SK-N-DZ (cell line): ENCODE data around the gene PQBP1.

ENCODE experiments used
- DNase-seq: peaks from one replicate; pipeline ENCODE4 v3.0.0-alpha.2; 2015; ENCODE audit warnings: low spot score

The PQBP1 gene

DNA sequence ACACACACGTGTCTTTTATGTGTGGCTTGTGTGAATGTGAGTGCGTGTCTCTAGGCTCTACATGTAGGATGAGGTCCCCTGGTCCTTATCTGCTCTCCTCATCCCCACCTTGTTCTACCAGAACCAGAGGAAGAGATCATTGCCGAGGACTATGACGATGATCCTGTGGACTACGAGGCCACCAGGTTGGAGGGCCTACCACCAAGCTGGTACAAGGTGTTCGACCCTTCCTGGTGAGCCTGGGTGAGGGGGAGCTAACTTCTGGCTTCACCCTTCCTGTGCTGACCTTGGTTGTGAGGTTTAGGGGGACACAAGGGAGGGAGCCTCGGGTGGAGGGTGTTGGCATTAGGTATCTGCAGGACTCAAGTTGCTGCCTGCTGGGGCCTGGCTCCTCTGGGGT is 3.3 kb downstream of the PQBP1 start:
- DNase-seq = no peak

DNA sequence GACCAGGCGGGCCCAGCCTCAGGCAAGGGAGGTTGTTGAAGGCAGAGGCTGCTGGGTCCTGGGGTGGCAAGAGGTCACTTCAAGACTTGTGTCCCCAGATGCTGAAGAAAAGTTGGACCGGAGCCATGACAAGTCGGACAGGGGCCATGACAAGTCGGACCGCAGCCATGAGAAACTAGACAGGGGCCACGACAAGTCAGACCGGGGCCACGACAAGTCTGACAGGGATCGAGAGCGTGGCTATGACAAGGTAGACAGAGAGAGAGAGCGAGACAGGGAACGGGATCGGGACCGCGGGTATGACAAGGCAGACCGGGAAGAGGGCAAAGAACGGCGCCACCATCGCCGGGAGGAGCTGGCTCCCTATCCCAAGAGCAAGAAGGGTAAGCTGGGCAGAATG is 4.4 kb downstream of the PQBP1 start:
- no peak for DNase-seq

DNA sequence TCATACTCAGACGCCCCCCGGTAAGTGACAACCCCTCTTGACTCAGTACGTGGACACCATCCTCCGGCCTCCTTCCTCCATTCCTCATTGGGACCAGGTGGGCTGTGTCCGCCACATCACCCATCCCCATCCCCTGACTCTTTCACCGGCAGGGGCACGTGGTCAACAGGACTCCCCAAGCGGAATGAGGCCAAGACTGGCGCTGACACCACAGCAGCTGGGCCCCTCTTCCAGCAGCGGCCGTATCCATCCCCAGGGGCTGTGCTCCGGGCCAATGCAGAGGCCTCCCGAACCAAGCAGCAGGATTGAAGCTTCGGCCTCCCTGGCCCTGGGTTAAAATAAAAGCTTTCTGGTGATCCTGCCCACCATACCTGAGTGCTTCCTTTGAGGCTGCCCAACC is 5.0 kb downstream of the PQBP1 start:
- no peak for DNase-seq

DNA sequence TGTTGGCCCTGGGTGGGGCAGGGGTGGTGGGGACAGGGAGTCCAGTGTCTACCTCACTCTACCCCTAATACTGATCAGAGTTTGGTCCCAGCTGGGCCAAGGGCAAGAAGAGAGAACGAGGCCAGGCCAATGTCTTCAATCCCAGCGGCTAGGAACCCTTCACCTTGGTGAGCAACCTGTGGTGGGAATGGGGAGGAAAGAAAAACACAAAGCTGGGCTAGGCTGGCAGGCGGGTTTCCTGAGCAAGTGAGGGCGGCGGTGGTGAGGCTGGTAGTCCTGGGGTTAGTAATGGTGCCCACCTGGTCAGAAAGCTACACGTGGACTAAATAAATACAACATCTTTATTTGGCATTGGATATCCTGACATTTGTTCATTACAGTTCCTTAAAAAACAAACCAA is 5.6 kb downstream of the PQBP1 start:
- no peak for DNase-seq

DNA sequence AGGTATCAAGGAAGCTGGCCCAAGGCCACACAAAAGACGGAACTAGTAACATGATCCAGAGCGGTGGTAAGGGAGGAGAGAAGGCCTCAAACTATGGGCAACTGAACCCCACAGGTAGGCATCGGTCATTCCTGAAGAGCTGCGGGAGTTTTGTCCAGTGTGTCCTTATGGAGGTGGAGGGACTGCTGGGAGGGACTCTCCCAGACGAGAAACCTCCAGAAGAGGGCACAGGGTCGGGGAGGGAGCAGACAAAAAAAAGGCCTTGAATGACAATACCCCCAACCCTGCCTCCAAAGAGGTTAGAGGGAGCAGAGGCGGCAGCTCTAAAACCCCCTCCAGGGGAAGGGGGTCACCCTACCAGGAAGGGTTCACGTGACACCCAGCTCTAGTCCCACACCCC is 6.5 kb downstream of the PQBP1 start:
- DNase-seq = no peak

DNA sequence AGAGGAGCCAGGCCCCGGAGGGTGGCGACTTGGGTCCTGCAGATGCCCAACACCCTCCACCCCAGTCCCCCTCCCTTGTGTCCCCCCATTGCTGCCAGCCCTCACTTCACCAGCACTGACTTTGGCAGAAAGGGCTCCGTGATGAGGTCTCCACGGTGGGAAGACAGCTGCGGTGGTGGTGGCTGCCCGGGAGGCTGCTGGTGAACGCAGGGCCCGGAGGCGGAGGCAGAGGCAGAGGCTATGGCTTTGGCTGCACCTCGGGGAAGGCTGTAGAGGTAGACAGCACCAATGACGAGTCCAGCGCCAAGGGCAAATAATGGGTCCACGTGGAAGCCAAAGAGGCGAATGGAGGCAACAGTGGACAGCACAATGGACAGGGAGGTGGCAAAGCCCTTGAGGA is 6.9 kb downstream of the PQBP1 start:
- no peak for DNase-seq

DNA sequence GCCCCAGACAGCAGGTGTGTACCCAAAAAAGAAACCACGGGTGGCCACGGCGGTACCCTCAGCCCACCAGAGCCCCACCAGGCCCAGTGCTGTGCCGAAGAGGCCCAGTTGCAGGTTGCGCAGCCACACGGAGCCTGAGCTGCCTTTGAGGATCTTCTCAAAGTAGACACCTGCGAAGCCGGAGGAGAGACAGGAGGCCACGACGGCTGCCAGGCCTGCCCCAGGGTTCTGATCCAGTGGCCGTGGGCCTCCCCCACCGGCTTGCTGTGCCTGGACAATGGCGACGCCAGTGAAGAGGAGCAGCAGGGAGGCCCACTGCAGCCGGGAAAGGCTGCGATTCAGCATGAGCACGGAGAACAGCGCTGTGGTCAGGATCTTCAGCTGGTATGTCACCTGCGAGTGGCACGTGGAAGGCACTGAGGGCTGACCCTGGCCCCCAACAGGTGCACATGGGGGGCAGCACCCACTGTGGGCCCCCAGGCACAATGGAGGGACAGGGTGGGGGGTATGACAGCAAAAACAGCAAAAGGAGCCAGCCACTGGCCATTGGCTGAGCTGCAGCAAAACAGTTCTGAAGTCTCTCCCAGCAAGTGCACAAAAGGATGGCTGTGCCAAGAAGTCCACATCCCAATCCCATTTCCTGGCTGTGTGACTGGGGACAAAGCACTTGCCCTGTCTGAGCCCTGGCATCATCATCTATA is 7.5 kb downstream of the PQBP1 start:
- no peak for DNase-seq

DNA sequence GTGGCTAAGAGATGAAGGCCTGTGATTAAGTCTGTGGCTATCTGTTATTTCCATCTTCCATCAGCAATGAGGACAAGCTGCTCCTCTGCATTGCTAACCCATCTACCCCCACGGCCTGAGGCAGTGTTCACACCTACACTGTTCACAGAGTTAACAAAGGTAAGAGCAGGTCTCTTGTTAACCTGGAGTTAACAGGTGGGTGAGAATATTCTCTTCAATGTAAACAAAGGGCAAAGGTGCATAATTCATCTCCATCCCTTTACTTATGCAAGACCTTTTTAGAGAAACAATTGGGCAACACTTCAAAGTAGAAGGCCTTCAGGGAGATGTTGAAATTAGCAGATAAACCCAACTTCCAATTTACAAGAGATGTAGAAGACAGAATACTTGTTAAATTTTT is 10.9 kb downstream of the PQBP1 start:
- no peak for DNase-seq

DNA sequence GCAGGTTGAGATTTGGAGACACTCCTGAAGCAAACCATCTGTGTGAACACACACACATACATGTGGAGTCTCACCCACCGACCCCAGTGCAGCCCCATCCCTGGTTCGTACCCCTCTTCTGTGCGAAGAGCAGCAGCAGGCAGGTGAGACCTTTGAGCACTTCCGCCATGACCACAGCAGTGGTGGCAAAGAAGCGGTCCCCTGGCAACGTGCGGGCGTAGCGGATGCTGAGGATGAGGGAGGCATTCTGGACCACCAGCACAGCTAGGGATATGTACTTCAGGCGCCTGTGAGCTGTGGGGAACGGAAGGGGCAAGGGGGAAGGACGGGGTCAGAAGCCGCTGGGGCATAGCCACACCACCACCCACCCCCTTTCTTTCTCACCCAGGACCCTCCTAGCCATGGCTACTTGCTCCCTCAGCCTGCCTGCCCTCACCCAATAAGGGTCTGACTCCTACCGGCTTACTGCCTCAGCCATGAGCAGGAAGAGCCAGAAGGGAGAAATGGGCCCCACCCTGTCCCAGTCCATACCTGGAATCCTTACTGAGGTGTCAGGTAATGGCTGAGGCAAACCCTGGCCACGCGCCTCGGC is 12.1 kb downstream of the PQBP1 start:
- DNase-seq = no peak

DNA sequence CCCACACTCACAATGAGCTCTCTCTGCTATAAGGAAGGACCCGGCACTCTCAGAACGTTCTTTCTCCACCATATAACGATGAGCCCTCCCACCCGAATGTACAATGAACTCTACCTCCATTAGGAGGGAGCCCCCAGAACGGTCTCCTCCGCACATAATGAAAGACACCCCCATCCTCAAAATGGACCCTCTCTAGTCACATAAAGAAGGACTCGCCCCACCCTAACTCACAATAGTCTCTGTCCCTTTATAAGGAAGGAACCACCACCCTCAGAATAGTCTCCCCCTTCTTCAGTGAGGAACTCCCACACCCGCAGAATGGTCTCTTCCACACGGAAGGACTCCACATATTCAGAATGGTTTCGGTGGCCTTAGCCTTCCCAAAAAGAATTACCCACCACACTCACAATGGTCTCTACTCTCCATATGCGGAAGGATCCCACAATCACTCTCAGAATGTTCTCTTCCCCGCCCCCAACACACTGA is 13.2 kb downstream of the PQBP1 start:
- no peak for DNase-seq

DNA sequence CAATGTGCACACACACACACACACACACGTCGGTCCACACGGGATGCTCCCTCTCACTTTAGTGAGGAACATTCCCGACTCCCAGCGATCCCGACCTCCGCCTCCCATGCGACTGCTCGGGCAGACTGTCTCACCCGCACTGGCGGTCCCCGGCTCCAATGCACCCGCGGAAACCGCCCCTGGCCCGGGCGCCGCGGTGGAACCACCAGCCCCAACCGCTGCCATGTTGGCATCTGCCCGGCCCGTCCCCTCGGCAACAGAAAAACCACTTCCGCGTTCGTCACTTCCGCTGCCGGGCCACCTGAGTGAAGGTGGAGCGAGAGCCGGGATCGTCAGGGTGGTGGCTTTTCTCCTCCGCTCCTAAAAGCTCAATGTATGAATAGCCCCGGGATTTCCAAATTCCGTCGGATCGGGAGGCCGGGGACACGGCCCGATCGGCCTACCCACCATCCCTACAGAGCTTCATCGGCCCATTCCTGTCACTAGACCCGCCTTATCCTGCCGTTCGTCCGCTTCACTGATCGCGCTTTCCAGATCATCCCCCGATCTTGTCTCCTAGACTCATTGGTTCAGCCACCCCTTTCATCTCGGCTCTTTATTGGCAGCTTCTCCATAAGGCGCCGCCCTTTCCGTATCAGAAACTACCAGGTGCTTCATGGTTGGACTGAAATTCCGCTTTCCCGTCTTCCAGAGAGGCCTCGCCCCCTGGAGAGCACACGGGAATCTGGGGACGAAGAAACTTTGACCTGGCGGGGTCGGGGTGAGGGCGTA is 13.9 kb downstream of the PQBP1 start, which contains the start of gene SLC35A2:
TSS of gene SLC35A2 (minus strand) at position 235 of the 771 bp plus-strand sequence. CDS start at position 225, 10 bp downstream.
- DNase-seq = peak; percentile 79

DNA sequence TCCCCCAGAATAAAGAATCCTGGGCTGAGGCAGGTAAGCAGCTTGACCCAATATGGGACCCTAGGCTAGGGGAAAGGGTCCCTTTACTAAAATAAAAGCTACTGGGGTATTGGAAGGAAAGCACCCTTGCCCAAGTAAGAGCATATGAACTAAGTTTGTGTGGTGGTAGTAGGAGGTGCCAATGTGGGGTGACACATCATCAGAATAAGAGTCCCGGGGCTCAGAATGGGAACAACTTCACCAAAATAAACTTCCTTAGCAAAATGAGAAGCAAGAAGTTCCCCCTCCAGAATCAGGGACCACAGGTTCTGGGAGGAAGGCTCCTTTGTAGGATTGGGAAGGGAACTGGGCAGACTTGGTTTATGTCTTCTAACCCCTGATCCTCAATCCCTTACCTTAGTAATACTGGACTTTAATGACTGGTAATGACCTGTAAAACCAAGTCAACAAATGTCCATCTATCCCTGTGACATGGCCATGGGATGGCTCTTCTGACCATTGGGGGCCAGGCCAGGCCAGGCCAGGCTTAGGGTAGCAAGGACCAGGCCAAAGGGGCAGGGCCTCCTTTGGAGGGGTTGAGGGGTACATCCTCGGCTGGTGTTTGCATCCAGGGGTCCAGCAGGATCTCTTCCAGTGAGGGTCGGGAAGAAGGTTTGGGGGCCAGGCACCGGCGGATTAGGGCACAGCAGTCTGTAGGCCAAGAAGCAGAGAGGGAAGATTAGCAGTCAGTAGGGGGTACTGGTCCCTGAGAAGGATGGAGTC is 16.1 kb downstream of the PQBP1 start:
- no peak for DNase-seq

DNA sequence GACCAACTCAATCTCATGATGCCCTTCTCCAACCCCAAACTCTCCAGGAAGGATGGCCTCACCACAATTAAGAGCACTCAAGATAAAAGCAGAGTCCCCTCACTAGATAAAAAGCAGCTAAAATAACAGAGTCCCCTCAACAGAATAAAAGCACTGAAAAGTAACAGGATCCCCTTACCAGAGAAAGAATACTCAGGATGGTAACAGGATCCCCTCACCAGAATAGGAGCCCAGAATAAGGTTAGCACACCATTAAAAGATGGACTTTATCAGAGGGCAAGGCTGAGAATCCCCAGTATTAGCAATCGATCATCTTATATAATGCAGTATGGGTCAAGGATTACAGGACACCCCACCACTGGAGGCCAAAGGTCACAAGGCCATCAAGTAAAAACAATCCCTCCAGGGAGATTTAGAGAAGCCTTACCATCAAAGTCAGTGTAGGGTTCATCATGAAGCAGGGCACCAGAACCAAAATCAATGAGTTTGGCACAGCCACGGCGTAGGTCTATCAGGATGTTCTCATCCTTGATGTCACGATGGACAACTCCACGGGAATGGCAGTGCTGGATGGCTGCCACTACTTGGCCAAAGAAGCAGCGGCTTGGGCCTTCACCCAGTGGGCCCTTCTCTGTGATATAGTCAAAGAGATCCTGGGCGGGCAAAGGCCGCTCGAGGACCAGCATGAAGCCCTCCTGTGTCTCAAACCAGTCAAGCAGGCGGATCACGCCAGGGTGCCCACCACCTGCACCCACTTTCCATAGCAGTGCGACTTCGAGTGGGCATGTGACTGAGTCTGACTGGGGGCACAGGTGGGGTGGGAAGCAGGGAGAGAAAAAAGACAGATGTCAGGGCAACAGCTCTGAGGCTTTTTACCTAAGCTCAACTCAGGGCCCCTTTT is 17.1 kb downstream of the PQBP1 start:
- no peak for DNase-seq

DNA sequence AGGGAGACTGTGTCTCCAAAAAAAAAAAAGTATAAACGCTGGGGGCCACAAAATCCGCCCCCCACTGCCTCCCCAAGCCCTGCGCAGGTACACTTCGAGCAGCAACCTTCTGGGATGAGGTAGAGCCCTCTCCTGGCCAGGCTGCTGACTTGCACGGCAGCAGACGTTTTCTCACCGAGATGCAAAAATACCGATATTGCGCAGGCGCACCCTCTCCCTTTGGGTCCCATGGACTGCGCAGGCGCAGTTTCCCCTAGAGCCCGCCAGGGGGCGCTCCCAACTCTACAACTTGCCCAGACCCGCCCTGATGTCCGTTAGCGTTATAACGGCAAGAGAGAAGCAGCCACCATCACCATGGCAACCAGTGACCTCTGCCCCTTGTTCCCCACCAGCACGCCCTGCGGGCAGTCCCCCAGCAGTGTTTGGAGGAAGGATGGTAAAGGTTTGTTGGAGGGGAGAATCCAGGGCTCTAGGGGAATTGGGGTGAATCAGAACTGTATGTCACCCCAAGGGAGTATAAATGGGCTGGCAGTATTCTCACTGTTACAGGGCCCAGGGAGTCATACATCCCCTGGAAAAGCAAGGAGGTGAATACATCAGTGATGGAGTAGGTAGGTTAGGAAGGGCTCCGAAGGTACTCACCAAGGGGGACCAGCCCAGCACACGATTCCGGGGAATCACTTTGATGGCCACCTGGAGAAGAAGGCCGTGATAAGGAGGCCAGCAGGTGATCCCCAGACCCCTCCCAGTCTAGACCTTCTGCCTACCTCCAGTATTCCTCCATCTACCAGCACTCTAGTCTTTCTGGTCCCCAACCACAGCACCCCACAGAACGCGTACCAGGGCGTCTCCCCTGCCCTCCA is 19.6 kb downstream of the PQBP1 start:
- peak; percentile 91 for DNase-seq

DNA sequence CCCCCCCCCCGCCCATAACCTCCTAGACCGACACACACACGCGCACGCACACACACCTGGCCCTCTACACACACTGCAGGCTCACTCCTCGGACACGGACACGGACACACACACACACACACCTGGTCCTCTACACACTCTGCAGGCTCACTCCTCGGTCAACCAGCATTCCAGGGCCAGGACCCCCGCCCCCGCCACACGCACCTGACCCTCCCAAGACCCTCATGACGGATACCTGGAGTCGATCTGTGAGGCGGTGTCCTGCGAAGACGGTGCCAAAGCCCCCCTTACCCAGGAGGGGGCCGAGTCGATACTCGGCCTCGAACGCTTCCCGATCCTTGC is 20.5 kb downstream of the PQBP1 start:
- DNase-seq = no peak

DNA sequence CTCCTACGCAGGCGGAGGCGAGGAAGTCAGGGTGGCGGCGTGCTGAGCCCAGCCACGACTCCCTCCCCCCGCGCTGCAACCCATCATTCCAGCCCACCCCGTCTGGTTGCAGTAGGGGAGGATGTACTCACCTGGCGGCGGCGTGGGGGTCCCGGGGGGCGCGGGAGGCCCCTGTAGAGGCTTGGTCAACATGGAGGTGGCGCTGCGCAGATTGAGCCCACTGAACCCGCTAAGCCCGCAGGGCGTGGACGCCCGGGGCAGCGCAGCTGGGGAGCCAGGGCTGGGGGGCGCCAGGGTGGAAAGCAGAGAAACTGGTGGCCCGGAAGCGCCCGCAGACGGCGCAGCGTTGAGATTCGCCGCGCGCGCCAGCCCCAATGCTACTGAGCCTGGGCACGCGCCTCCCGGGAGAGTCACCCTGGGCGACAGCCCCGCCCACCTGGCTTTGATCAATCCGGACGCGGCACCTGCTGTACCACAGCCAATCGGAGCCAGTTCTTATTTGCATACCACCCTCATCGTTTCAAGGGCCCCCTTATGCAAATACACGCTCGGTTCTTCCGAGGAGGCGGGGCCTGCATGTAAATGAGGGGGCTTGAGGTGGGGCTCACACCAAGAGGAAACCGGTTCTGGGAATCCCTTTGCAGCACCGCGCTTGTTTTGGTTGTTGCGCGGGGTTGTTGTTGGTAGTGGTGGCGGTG is 21.1 kb downstream of the PQBP1 start, which contains the start of gene PIM2:
TSS of gene PIM2 (minus strand) at position 382 of the 698 bp plus-strand sequence. CDS start at position 192, 190 bp downstream.
- peak; percentile 94 for DNase-seq

DNA sequence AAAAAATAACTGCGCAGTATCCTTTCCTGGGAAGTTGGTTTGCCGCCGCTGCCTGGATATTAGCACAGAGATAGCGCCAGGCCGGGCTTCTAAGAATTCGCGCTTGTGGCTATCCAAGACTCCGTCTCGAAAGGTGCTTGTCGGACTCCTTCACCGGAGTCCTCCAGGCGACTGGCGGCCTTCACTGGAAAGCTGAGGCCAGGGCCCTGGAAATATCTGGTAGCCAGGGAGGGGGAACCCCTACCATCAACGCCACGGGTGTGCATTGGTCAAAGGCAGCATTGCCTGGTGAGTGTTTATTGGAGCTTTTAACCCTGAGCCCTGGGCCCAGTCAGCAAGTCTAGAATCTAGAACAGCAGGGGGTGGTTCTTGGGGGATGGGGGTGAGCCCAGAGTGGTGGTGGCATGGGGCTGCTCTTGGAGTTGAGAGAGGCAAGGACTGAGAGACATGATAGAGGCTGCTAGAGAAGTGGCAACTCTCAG is 21.7 kb downstream of the PQBP1 start:
- DNase-seq = no peak

DNA sequence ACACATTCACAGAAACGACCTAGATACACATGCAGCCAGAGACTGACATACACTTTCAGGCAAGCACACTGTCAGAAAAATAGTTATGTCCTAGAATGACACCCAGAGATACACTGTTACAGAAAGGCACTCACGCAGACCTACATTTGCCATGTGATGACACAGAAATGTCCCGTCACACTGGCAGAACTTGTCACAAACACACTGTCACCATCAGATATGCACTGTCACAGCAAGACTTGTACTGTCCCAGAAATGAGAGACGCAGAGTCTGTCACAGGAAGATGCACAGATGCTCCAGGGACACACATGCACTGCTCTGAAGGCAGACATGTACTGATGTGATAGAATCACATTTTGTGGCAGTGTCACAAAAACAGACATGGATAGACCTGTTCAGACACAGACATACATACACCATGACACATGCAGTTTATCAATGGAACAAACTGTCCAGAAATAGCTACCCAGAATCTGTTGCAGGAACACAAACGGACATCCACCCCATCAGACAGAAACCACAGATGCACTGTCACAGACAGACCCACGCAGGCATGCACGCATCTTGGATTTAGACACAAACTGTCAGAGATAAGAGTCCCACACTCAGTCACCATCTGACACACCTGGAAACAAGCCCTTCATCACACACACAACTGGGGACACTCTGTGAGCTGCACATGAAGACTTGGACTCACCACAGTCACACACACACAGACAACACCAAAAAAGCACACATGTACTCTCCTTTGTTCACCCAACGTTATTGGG is 22.4 kb downstream of the PQBP1 start:
- DNase-seq = no peak
